ENCODE results near the gene PDZD4. TPM values are rescaled to one million over a fixed set of nuclear protein-coding genes. Genes with fewer than 3 reads are reported as not detected.

PDZD4 gene
- total RNA-seq, 1 experiment from 2014 or later: 1.8 TPM

DNA sequence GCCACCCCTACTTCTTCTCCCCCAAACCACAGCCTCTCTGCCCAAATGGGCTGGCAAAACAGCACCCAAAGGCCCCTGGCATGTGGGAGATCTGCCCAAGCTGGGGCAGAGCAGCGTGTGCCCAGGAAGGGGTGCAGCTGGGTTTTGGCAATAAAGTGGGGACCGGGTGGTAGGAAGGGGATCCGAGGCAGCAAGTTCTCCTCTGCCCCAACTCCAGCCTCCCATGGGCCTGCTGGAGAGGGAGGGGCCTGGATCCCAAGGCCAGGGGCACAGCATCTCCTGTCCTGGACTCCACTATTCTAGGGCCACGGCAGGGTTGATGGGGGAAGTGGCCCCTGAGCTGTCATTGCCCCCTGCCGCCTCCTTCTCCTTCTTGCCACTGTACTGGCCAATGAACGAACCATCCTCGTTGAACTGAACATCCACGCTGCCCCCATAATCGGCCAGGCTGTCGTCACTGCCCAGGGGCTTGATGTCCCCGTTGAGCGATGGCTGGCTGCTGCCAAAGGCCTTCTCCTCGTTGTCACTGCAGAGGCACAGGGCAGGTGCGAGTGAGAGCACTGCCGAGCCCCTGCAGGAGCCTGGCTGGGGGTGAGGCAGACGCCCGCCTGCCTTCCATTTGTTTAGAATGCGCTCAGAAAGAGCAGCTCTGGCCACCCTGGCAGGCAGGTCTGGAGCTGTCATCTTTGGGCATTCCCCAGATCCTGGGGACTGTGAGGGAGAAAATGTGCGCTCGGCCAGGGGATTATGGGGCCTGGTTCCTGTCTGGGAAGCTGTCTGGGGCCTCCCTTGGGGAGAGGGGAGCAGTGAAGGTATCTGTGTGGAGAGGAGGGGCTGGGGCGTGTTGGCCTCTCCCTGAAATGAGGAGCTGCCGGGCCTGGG lies 32.3 kb upstream of the PDZD4 start:
- DNase-seq: no peak
- no TSS peak for BruUV-seq (replicated peaks)
- ChIA-PET CTCF (no interaction called here), POLR2A (no interaction called here)
- Mint-ChIP-seq H3K4me1 (ENCODE audit: low read depth, unreplicated experiment) (no peaks in the 10 kb centered on the region), H3K36me3 (ENCODE audit: insufficient read depth, unreplicated experiment) (no peaks in the 10 kb centered on the region), H3K27ac (ENCODE audit: unreplicated experiment) (no peak overlapping the region), H3K27me3 (ENCODE audit: insufficient read depth, unreplicated experiment) (peaks cover 9% of the 10 kb centered on the region), H3K4me3 (ENCODE audit: unreplicated experiment) (no peak overlapping the region), H3K9me3 (ENCODE audit: unreplicated experiment) (no peaks in the 10 kb centered on the region)
- Histone ChIP-seq H3K9me3 (no peaks in the 10 kb centered on the region), H3K4me1 (no peaks in the 10 kb centered on the region), H3K4me3 (ENCODE audit: low read depth, low read length) (no peak overlapping the region), H3K27me3 (replicated peaks; ENCODE audit: control insufficient read depth, insufficient read depth, low read length) (no peaks in the 10 kb centered on the region), H3K36me3 (ENCODE audit: control insufficient read depth, insufficient read depth, low read length) (no peaks in the 10 kb centered on the region)
- intact Hi-C loops (cut with micrococcal nuclease; ENCODE audit: unreplicated experiment): no loop called here
- TF ChIP-seq, protein P1, sequence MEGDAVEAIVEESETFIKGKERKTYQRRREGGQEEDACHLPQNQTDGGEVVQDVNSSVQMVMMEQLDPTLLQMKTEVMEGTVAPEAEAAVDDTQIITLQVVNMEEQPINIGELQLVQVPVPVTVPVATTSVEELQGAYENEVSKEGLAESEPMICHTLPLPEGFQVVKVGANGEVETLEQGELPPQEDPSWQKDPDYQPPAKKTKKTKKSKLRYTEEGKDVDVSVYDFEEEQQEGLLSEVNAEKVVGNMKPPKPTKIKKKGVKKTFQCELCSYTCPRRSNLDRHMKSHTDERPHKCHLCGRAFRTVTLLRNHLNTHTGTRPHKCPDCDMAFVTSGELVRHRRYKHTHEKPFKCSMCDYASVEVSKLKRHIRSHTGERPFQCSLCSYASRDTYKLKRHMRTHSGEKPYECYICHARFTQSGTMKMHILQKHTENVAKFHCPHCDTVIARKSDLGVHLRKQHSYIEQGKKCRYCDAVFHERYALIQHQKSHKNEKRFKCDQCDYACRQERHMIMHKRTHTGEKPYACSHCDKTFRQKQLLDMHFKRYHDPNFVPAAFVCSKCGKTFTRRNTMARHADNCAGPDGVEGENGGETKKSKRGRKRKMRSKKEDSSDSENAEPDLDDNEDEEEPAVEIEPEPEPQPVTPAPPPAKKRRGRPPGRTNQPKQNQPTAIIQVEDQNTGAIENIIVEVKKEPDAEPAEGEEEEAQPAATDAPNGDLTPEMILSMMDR (IDR thresholded peaks at IDR 0.05; ENCODE audit: insufficient read depth in 1 of 2, low read depth in 1 of 2, low read length in 1 of 2, severe bottlenecking in 1 of 2, unreplicated experiment in 1 of 2): no peak

DNA sequence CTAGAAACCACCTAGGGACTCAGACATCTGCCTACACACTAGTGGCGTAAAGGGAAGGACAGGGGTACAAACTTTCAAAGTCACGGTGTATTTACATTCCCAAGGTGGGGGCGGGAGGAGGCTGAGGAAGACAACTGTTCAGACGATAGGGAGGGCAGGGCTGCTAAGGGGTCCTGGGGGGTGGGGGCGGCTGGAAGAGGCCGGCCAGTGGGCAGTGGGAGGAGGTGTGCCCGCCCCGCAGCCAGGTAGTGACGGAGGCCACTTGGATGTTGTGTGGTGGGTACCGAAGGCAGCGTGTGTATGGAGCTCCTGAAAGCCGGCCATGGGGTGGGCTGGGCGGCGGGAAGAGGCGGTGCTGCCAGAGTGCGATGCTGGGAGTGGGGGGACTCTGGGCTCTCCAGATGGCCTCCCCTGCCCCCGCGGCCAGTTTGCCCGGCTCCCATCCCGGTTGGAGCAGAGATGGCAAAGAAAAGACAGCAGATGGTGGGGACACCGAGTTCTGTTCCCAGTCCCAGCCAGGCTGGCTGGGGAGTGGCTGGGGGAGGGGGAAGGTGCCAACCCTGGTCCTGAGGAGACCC lies 31.5 kb upstream of the PDZD4 start:
- no TSS peak for BruUV-seq (replicated peaks)
- intact Hi-C loops (cut with micrococcal nuclease; ENCODE audit: unreplicated experiment): no loop called here
- no peaks in the 10 kb centered on the region for H3K9me3 Mint-ChIP-seq (ENCODE audit: unreplicated experiment)

DNA sequence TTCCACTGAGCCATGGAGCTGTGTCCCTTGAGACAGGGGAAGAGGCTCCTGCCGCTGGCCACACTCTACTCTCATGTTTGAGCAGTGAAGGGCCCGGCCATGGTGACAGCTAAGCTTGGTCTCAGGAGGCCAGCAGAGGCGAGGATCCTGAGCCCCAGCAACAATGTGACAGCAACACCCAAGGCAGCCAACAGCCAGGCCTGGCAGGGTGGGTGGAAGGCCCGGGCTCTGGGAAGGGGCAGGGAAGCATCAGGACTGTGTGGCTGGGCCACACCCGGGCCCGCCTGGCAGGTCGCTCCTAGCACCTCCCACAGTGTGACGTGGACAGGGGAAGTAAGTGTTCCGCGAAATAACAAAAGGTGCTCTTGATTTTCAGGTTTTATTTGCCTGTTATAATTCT lies 30.8 kb upstream of the PDZD4 start:
- Histone ChIP-seq H3K4me1 (no peaks in the 10 kb centered on the region), H3K4me3 (ENCODE audit: low read depth, low read length) (no peak overlapping the region), H3K36me3 (ENCODE audit: control insufficient read depth, insufficient read depth, low read length) (no peaks in the 10 kb centered on the region), H3K9me3 (no peaks in the 10 kb centered on the region), H3K27me3 (replicated peaks; ENCODE audit: control insufficient read depth, insufficient read depth, low read length) (no peaks in the 10 kb centered on the region)
- Mint-ChIP-seq H3K9me3 (ENCODE audit: unreplicated experiment) (no peaks in the 10 kb centered on the region), H3K27ac (ENCODE audit: unreplicated experiment) (no peak overlapping the region), H3K4me1 (ENCODE audit: low read depth, unreplicated experiment) (no peaks in the 10 kb centered on the region), H3K36me3 (ENCODE audit: insufficient read depth, unreplicated experiment) (no peaks in the 10 kb centered on the region), H3K4me3 (ENCODE audit: unreplicated experiment) (no peak overlapping the region), H3K27me3 (ENCODE audit: insufficient read depth, unreplicated experiment) (peaks cover 15% of the 10 kb centered on the region)
- CTCF ChIA-PET: no interaction called here
- DNase-seq: no peak
- intact Hi-C loops (cut with micrococcal nuclease; ENCODE audit: unreplicated experiment): no loop called here
- TF ChIP-seq, protein P1 (IDR thresholded peaks at IDR 0.05; ENCODE audit: insufficient read depth in 1 of 2, low read depth in 1 of 2, low read length in 1 of 2, severe bottlenecking in 1 of 2, unreplicated experiment in 1 of 2): no peak
- no TSS peak for BruUV-seq (replicated peaks)
- POLR2A ChIA-PET: no interaction called here

More for the DNA sequence above, 31.5 kb upstream of the PDZD4 start:
- no peak overlapping the region for H3K4me3 ChIP-seq (ENCODE audit: low read depth, low read length)
- TF ChIP-seq, protein P1 (IDR thresholded peaks at IDR 0.05; ENCODE audit: insufficient read depth in 1 of 2, low read depth in 1 of 2, low read length in 1 of 2, severe bottlenecking in 1 of 2, unreplicated experiment in 1 of 2): no peak
- no peaks in the 10 kb centered on the region for H3K36me3 ChIP-seq (ENCODE audit: control insufficient read depth, insufficient read depth, low read length)
- no peaks in the 10 kb centered on the region for H3K27me3 ChIP-seq (replicated peaks; ENCODE audit: control insufficient read depth, insufficient read depth, low read length)
- no peaks in the 10 kb centered on the region for H3K4me1 Mint-ChIP-seq (ENCODE audit: low read depth, unreplicated experiment)
- H3K36me3 Mint-ChIP-seq (ENCODE audit: insufficient read depth, unreplicated experiment): no peaks in the 10 kb centered on the region
- ChIA-PET POLR2A (no interaction called here), CTCF (no interaction called here)
- H3K9me3 ChIP-seq: no peaks in the 10 kb centered on the region
- H3K27ac Mint-ChIP-seq (ENCODE audit: unreplicated experiment): no peak overlapping the region
- no peaks in the 10 kb centered on the region for H3K4me1 ChIP-seq
- H3K4me3 Mint-ChIP-seq (ENCODE audit: unreplicated experiment): no peak overlapping the region
- DNase-seq: no peak
- H3K27me3 Mint-ChIP-seq (ENCODE audit: insufficient read depth, unreplicated experiment): peaks cover 15% of the 10 kb centered on the region

Measured in Caco-2 (cell line).